H9 (cell line): ENCODE data around the gene COG3. TPM values are rescaled to one million over a fixed set of nuclear protein-coding genes. Genes with fewer than 3 reads are reported as not detected.

Experiments
- DNase-seq: peaks from one replicate; pipeline ENCODE4 v3.0.0-alpha.2; 2017
- H2AFZ ChIP-seq: one replicate; pipeline ENCODE4 v1.6.1; 2013; ENCODE audit warnings: mild to moderate bottlenecking, low read length, control low read depth, moderate library complexity
- H2AK5ac ChIP-seq: 2 replicates; pipeline ENCODE4 v1.6.1; 2013; ENCODE audit warnings: low read length, control low read depth, mixed read lengths; ENCODE audit not compliant: insufficient read length
- H2BK120ac ChIP-seq: one replicate; pipeline ENCODE4 v1.6.1; 2013; ENCODE audit warnings: low read depth, mild to moderate bottlenecking, low read length, control low read depth, inconsistent platforms; ENCODE audit not compliant: poor library complexity, severe bottlenecking
- H2BK12ac ChIP-seq: 2 replicates; pipeline ENCODE4 v1.6.1; 2013; ENCODE audit warnings: low read length, control low read depth, mixed read lengths, low read depth; ENCODE audit not compliant: insufficient read length
- H2BK15ac ChIP-seq: 2 replicates; pipeline ENCODE4 v1.6.1; 2013; ENCODE audit warnings: low read depth, low read length, control low read depth
- H2BK20ac ChIP-seq: one replicate; pipeline ENCODE4 v1.6.1; 2013; ENCODE audit warnings: low read depth, mild to moderate bottlenecking, low read length, control low read depth, inconsistent platforms; ENCODE audit not compliant: poor library complexity, severe bottlenecking
- H2BK5ac ChIP-seq: 2 replicates; pipeline ENCODE4 v1.6.1; 2013; ENCODE audit warnings: low read length, control low read depth, mixed read lengths; ENCODE audit not compliant: insufficient read length
- H3K14ac ChIP-seq: 2 replicates; pipeline ENCODE4 v1.6.1; 2013; ENCODE audit warnings: low read length, control low read depth; ENCODE audit not compliant: insufficient read depth
- H3K18ac ChIP-seq: 2 replicates; pipeline ENCODE4 v1.6.1; 2013; ENCODE audit warnings: low read depth, mild to moderate bottlenecking, mixed read lengths, low read length, control low read depth; ENCODE audit not compliant: insufficient read length
- H3K23ac ChIP-seq: 2 replicates; pipeline ENCODE4 v1.6.1; 2013; ENCODE audit warnings: low read length, control low read depth, mixed read lengths, low read depth; ENCODE audit not compliant: insufficient read length
- H3K23me2 ChIP-seq: 2 replicates; pipeline ENCODE4 v1.6.1; 2013; ENCODE audit warnings: low read depth, mild to moderate bottlenecking, mixed read lengths, low read length, control low read depth; ENCODE audit not compliant: insufficient read length, poor library complexity, severe bottlenecking
- H3K27ac ChIP-seq: 2 replicates; pipeline ENCODE4 v1.5.1; 2013; ENCODE audit warnings: low read length, control low read depth, mixed read lengths, low read depth; ENCODE audit not compliant: insufficient read length
- H3K27me3 ChIP-seq: 2 replicates; pipeline ENCODE4 v1.6.1; 2013; ENCODE audit warnings: low read length, control low read depth, inconsistent platforms; ENCODE audit not compliant: insufficient read depth
- H3K4ac ChIP-seq: 2 replicates; pipeline ENCODE4 v1.6.1; 2013; ENCODE audit warnings: low read depth, mild to moderate bottlenecking, control low read depth, inconsistent platforms, low read length, moderate library complexity
- H3K4me1 ChIP-seq: 2 replicates; pipeline ENCODE4 v1.6.1; 2013; ENCODE audit warnings: low read length, control low read depth, inconsistent platforms; ENCODE audit not compliant: insufficient read depth
- H3K4me2 ChIP-seq: 2 replicates; pipeline ENCODE4 v1.6.1; 2013; ENCODE audit warnings: low read length, control low read depth, mixed read lengths; ENCODE audit not compliant: insufficient read length, insufficient read depth
- H3K56ac ChIP-seq: 2 replicates; pipeline ENCODE4 v1.6.1; 2013; ENCODE audit warnings: low read depth, mild to moderate bottlenecking, mixed read lengths, low read length, control low read depth; ENCODE audit not compliant: insufficient read length
- H3K79me1 ChIP-seq: 2 replicates; pipeline ENCODE4 v1.6.1; 2013; ENCODE audit warnings: low read depth, mild to moderate bottlenecking, moderate library complexity, low read length, control low read depth, inconsistent platforms; ENCODE audit not compliant: insufficient read depth, poor library complexity, severe bottlenecking
- H3K79me2 ChIP-seq: 2 replicates; pipeline ENCODE4 v1.6.1; 2013; ENCODE audit warnings: low read length, control low read depth, inconsistent platforms; ENCODE audit not compliant: insufficient read depth
- H3K9ac ChIP-seq: 2 replicates; pipeline ENCODE4 v1.6.1; 2013; ENCODE audit warnings: low read length, control low read depth, mixed read lengths; ENCODE audit not compliant: insufficient read length; ENCODE audit errors: extremely low read depth
- H3K9me3 ChIP-seq: one replicate; pipeline ENCODE4 v1.6.1; 2013; ENCODE audit warnings: low read depth, low read length, inconsistent platforms; ENCODE audit not compliant: control insufficient read depth
- H3T11ph ChIP-seq: one replicate; pipeline ENCODE4 v1.6.1; 2013; ENCODE audit warnings: mild to moderate bottlenecking, low read length, control low read depth, inconsistent platforms
- H4K20me1 ChIP-seq: one replicate; pipeline ENCODE4 v1.6.1; 2013; ENCODE audit not compliant: control insufficient read depth, insufficient read length, insufficient read depth
- H4K5ac ChIP-seq: 2 replicates; pipeline ENCODE4 v1.6.1; 2013; ENCODE audit warnings: low read depth, mild to moderate bottlenecking, mixed read lengths, low read length, control low read depth; ENCODE audit not compliant: insufficient read length
- H4K8ac ChIP-seq: replicated peaks from 2 replicates; pipeline ENCODE4 v1.6.1; 2013; ENCODE audit warnings: low read length, control low read depth, mixed read lengths, low read depth; ENCODE audit not compliant: insufficient read length
- H4K91ac ChIP-seq: 2 replicates; pipeline ENCODE4 v1.6.1; 2013; ENCODE audit warnings: low read depth, mild to moderate bottlenecking, moderate library complexity, mixed read lengths, low read length, control low read depth; ENCODE audit not compliant: insufficient read length
- H3K27ac Mint-ChIP-seq, 3 experiments: 2 replicates in 2 of 3; 3 replicates in 1 of 3; pipeline ENCODE4 v1.8.0; 2020 to 2021; ENCODE audit warnings: mixed read lengths in 3 of 3, mild to moderate bottlenecking in 1 of 3, moderate library complexity in 1 of 3
- H3K27me3 Mint-ChIP-seq: 2 replicates; pipeline ENCODE4 v1.8.0; 2021; ENCODE audit warnings: low read depth, mild to moderate bottlenecking, moderate library complexity, mixed read lengths
- H3K36me3 Mint-ChIP-seq, 3 experiments: 2 replicates in 2 of 3; 3 replicates in 1 of 3; pipeline ENCODE4 v1.8.0; 2020 to 2021; ENCODE audit warnings: low read depth in 3 of 3, mixed read lengths in 3 of 3; ENCODE audit not compliant: insufficient read depth in 1 of 3
- H3K4me1 Mint-ChIP-seq, 2 experiments: 2 replicates each; pipeline ENCODE4 v1.8.0; 2020; ENCODE audit warnings: mixed read lengths in 2 of 2
- H3K4me3 Mint-ChIP-seq, 2 experiments: 2 replicates in 1 of 2; 3 replicates in 1 of 2; pipeline ENCODE4 v1.8.0; 2020 to 2021; ENCODE audit warnings: mild to moderate bottlenecking in 2 of 2, mixed read lengths in 2 of 2, moderate library complexity in 1 of 2
- H3K9me3 Mint-ChIP-seq, 2 experiments: 2 replicates in 1 of 2; 3 replicates in 1 of 2; pipeline ENCODE4 v1.8.0; 2020; ENCODE audit warnings: mild to moderate bottlenecking in 2 of 2, mixed read lengths in 2 of 2, moderate library complexity in 1 of 2
- WGBS: extraction: QIAGEN DNeasy Blood & Tissue Kit; methylation state at CpG from one replicate; pipeline ENCODE4 v1.1.7; 2013; ENCODE audit warnings: missing lambda C conversion rate, low lambda C conversion rate, mixed read lengths; ENCODE audit not compliant: insufficient read length; ENCODE audit errors: extremely low coverage; 5-methylcytosine and 5-hydroxymethylcytosine counted together
- total RNA-seq: library from RNA; stranded (reverse); gene quantifications from 2 replicates; pipeline ENCODE4 v1.2.1, GENCODE V29; 2021
- TF ChIP-seq, protein P1 (sequence below): fragments of 200-600 bp; sonication (generic); conservative IDR thresholded peaks from 3 replicates; pipeline ENCODE4 v1.8.0; 2021; ENCODE audit warnings: antibody characterized with exemption, mild to moderate bottlenecking

COG3 gene
- total RNA-seq, 1 experiment from 2014 or later, result 16.5 TPM

DNA sequence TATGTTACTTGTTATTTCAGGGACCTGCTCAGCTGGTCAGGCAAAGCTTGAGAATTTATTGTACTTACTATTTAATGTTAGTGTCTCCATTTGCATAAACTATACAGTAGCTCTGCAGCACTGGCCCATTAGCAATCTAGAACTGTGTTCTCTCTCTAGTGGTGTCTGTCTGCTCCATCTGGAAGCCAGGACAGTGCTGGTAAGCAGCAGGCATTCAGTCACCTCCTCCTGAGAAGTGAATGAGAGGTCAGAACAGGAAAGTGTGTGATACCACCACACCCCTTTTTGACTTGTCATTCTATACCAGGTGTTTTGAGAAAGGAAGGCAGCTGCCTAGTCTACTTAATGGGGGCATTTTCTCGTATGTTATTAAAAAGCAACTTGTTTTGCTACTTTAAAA is 3.9 kb downstream of the COG3 start:
- Histone ChIP-seq H4K5ac (no peak overlapping the region), H2BK15ac (no peak overlapping the region), H3T11ph (no peak overlapping the region), H3K4ac (no peak overlapping the region), H2AK5ac (no peak overlapping the region), H4K20me1 (no peaks in the 10 kb centered on the region), H2BK5ac (no peak overlapping the region), H3K27me3 (no peaks in the 10 kb centered on the region), H3K9ac (no peak overlapping the region), H3K4me1 (no peaks in the 10 kb centered on the region), H3K79me2 (peaks cover 15% of the 10 kb centered on the region; the same call in 1 of the 2 replicates), H2BK20ac (no peak overlapping the region), H3K23ac (no peak overlapping the region), H3K14ac (no peak overlapping the region), H3K9me3 (no peaks in the 10 kb centered on the region), H3K18ac (no peak overlapping the region), H2BK120ac (no peak overlapping the region), H2AFZ (no peak overlapping the region), H4K8ac (no peak overlapping the region), H3K56ac (no peak overlapping the region), H3K79me1 (peaks cover 3% of the 10 kb centered on the region), H3K23me2 (no peaks in the 10 kb centered on the region), H4K91ac (no peak overlapping the region), H3K4me2 (no peak overlapping the region), H2BK12ac (no peak overlapping the region), H3K27ac (no peak overlapping the region)
- no peaks in the 10 kb centered on the region for H3K27me3 Mint-ChIP-seq
- no peak overlapping the region for H3K4me3 Mint-ChIP-seq
- H3K36me3 Mint-ChIP-seq, result peaks cover 0 to 15% (median 2%) of the 10 kb centered on the region in 3 experiments; a peak in 3 of 7 replicates
- TF ChIP-seq, protein P1, sequence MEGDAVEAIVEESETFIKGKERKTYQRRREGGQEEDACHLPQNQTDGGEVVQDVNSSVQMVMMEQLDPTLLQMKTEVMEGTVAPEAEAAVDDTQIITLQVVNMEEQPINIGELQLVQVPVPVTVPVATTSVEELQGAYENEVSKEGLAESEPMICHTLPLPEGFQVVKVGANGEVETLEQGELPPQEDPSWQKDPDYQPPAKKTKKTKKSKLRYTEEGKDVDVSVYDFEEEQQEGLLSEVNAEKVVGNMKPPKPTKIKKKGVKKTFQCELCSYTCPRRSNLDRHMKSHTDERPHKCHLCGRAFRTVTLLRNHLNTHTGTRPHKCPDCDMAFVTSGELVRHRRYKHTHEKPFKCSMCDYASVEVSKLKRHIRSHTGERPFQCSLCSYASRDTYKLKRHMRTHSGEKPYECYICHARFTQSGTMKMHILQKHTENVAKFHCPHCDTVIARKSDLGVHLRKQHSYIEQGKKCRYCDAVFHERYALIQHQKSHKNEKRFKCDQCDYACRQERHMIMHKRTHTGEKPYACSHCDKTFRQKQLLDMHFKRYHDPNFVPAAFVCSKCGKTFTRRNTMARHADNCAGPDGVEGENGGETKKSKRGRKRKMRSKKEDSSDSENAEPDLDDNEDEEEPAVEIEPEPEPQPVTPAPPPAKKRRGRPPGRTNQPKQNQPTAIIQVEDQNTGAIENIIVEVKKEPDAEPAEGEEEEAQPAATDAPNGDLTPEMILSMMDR, result no peak
- no peak overlapping the region; a peak in 1 of 7 replicates for H3K27ac Mint-ChIP-seq
- peaks cover 24 to 26% of the 10 kb centered on the region in 2 experiments for H3K4me1 Mint-ChIP-seq
- no CpG with 5 or more reads among the region's 1 CpG for WGBS
- no peak for DNase-seq
- no peaks in the 10 kb centered on the region; a peak in 2 of 5 replicates for H3K9me3 Mint-ChIP-seq
